Stimulated activated CD4-positive, alpha-beta T cell treated with anti-CD3 and anti-CD28 coated beads, Interleukin-12 subunit alpha, Interleukin-12 subunit beta, amount 100 ng/mL, for 24 hours (primary cell): Measurements from ENCODE around the gene OR2V1.
"Not testable (repeated sequence)": the region's sequence is repeated elsewhere in the genome, so short reads cannot be mapped to it uniquely, and the experiment has no call there.

Source experiments
- DNase-seq, 2 experiments: peaks; one replicate each; pipeline ENCODE4 v3.0.0-alpha.2; 2020; ENCODE audit warnings: low read depth in 2 of 2

OR2V1 gene

DNA sequence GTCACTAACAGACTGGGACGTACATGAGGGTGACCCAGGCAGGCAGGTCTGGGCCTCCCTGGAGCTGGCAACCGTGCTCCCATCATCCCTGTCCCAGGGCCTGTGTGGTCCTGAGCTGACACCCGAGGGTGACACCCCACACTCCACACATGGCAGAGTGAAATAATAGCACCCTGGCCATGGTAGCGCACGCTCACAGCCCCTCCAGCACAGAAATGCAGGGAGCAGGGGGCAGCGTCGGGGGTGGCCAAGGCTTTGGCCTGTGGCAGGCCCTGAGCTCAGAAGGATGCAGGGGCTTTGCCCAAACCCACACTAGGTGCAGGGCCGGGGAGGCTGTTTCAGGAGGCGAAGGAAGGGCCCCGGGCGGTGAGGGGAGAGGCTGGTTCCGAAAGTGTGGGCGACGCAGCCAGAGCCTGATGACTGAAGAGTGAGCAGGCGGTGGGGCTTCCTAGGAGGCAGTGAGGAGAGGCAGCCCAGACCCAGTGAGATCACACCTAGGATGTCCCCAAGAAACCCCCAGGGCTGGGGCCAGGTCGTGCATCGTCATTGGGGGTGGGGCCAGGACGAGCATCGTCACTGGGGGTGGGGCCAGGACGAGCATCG lies 29.3 kb upstream of the OR2V1 start:
- DNase-seq: peak; percentile 66 to 72

DNA sequence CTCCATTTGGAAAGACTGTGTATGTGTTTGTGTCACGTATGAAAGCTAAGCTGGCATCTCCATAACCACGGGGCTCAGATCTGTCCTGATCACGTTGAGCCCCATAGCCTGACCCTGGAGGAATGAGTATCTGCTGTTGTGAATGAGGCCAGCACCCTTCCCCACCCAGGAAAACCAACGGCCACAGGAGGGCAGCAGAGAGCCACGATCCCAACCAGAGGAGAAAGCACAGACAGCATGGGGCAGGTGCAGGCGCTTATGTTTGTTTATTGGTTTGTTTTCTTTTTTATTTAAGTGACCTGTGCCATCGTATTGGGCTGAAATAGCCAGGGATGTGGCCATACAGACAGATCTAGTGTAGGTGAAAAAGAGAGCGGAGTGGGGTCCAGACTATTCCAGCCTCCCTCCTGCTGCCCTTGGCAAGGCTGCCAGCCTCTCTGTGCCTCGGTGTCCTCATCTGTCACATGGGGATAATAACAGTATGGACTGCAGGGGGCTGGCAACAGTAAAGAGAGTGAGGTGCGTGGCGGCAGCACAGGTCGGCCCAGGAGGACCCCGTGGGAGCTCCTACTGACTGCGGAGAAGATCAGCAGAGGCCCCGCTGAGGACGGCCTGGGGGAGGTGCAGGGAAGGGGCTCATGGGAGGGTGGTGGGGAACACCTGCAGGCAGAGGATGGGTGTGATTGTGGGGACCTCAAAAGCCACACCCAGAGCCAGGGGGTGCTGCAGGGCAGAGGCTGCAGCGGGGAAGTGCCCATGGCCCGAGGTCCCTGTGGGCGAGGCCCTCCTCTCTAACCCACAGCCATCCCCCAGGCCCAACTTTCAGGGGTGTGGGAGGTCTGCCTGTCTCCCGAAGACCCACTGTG lies 28.6 kb upstream of the OR2V1 start:
- DNase-seq: peak; percentile 80 to 96

- DNase-seq: no peak
These were observed 27.9 kb upstream of the OR2V1 start for GRCh38 chr5:181158869-181159268.

GRCh38 chr5:181156758-181157157 lies 25.8 kb upstream of the OR2V1 start:
- no peak for DNase-seq

DNA sequence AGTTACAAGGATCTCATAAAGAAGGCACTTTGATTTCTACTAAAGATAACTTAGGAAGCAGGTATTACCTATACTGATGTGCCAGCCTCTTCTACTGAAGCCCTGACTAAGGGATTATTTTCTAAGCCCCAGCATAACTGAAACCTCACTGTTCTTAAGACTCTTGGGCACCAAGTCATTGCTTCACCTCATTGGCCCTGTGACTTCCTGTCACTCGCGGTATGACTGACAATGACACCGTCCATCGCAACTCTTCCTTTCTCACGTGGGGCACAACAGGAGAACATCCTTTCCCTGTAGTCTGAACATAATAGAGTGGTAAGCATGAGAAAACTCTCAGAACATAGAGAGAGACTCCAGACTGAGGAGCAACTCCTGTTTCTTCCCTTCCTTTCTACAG lies 22.8 kb upstream of the OR2V1 start:
- no peak for DNase-seq

GRCh38 chr5:181152406-181152805 lies 21.4 kb upstream of the OR2V1 start:
- DNase-seq: no peak

DNA sequence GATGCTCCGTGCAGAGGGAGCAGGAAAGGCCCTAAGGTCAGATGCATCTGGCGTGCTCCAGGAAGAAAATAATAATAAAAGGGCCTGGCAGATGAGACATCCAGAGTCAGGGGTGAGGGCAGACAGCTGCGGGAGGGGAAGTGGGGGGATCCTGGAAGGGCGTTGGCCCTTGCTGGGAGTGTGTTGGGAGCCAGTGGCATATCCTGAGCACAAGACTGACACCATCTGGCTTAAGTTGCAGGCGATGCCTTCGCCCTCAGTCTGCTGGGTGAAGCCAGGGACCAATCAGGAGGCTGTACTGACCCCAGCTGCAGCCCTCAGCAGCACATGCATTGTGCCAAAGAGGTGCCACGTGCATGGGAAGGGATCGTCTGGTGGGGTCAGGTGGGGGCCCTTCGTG lies 20.2 kb upstream of the OR2V1 start:
- no peak for DNase-seq

- no peak for DNase-seq
These were observed 19.1 kb upstream of the OR2V1 start for GRCh38 chr5:181149806-181150733.

DNA sequence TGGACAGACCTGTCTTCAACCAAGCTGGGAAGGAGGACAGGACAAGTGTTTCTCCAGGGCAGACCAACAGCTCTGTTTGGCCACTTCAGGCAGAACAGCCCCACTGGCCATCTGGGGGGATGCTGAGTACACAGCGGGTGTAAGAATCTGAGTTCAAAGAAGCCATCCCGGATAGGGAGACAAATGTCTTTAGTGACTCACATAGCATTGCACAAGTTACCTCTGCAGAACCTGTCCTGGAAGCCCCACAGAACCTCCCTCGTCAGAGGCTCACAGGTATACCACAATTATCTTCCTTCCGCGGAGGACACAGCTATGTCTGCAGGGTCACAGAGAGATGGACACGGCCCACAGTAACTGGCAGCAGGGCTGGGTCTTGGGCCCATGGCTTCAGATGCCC lies 18.4 kb upstream of the OR2V1 start:
- DNase-seq: no peak

- DNase-seq: not testable (repeated sequence)
These were observed 16.1 kb upstream of the OR2V1 start, which contains the start of gene OR2V2 for GRCh38 chr5:181146927-181147636. Gene OR2V2, plus strand, starts transcription at chr5:181147586. Its CDS starts 7,357 bp downstream, at chr5:181154943.

DNA sequence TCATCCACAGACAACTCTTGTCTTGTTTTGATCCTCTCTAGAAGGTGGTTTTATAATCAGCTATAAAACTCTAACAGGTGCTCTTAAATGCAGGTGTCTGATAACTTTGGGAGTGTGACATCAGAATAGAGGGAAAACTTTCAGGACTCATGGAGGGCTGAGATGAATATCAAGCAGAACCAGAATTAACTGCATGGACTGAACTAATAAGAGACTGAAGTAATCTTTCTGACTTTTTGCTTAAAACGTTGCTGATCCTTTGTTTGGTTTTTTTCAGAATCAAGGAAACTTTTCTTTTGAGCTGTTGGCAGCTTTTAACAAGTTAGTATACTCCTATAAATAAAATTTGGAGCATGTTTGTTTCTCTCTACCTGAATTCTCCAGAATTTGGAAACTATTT lies 14.2 kb upstream of the OR2V1 start:
- no peak for DNase-seq

DNA sequence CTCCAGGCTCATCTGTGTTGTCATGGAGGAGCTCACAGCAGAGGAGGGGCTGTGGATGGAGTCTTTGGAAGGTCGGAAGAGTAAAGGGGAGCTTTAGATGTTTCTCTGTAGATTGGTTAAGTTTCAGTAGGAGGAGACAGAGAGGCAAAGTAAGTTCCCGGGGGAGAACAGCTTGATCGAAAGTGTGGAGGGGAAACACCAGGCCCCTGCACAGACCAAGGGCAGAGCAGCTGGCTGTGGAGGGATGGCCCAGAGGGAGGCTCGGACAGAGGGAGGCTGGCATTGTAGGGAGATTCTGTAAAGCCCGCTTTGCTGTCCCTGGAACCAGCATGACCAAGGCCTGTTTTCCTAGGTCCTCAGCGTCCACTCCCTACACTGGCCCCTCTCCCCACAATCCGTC lies 11.1 kb upstream of the OR2V1 start:
- no peak for DNase-seq

DNA sequence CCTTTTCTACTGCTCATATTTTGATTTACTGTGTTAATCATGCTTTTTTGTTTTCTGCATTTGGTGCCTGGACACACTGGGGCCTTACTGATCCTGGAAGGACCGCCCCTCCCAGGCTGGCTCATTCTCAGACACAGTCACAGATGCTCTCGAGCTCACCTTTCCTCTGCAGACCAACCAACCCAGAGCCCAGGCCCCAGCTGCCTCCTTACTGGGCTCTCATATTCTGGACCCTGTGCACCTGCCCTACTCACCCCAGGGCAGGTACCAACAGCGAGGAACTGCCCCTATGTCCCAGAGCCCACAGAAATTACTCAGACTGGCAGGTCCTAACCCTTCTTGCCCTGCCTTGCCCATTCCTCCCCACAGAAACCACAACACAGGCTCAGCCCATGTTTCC lies 9.8 kb upstream of the OR2V1 start:
- DNase-seq: no peak

DNA sequence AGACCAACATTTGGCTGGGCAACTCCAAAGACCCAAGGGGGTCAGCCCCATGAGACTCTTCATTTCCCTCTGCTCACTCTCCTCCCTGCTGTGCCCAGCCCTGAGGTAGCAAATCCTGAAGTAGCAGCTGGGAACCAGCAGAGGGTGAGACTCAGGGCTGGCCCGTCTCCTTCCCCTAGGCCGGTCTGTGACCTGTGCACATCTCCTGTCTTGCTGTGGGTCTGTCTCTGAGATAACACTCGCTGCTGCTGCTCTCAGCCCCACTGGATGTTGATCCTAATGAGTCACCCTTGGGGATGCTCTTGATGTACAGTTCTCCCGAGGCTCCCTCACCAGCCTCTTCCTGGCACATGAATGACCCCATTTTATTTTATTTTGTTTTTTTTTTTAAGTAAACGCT lies 7.3 kb upstream of the OR2V1 start:
- no peak for DNase-seq

GRCh38 chr5:181136361-181136955 lies 5.5 kb upstream of the OR2V1 start:
- no peak for DNase-seq

- no peak for DNase-seq
These were observed 3.3 kb upstream of the OR2V1 start for GRCh38 chr5:181134259-181134658.

DNA sequence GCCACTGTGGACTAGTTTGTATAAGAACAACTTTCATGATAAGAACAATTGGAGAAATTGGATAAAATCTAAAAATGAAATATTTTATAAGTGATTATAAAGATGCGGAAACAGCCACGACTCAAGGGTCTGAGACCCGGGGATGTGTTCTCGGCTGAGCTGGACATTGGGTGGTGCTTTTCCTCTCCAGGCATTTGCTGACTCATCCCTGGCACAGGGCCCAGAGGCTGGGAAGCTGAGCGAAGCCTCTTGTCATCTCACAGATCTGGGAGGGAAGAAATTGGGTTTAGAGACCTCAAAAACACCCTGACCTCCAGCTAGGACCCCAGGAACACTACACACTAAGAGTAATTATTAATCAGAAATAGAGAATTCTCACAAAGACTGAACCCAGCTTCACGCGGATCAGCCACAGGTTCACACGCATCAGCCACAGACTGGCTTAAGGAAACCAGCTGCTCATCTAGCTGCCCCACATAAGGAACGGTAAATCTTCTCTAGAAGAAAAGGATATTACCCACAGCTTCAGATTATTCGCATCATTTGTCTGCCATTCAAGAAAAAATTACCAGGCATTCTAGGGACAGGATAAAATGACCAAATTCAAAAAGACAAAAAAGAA lies 2.8 kb upstream of the OR2V1 start:
- no peak for DNase-seq

DNA sequence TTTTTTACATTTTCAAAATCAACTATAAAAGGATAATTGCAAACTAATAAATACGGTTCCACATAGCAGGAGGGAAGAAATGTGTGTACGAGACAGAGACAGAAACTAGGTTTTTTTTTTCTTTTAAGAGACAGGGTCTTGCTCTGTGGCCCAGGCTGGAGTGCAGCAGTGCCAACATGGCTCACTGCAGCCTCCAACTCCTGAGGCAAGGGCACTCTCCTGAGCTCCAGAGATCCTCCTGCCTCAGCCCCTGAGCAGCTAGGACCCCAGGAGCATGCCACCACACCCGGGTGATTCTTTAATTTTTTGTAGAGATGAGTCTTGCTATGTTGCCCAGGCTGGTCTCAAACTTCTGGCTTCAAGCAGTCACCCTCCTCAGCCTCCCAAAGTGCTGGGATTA lies 2.1 kb upstream of the OR2V1 start:
- no peak for DNase-seq

- DNase-seq: no peak
These were observed 545 bp upstream of the OR2V1 start for GRCh38 chr5:181131514-181131913.

- not testable (repeated sequence) for DNase-seq
These were observed 888 bp downstream of the OR2V1 start for GRCh38 chr5:181130081-181130480.

GRCh38 chr5:181129601-181130000 lies 1.4 kb downstream of the OR2V1 start:
- no peak for DNase-seq
